Hematopoietic multipotent progenitor cell treated with erythropoietin and hydrocortisone succinate and interleukin-3 and kit ligand, for 6 days (in vitro differentiated cells): ENCODE data around the gene MBNL2.

Source experiments
- DNase-seq: peaks from one replicate; pipeline ENCODE4 v3.0.0-alpha.2; 2015

MBNL2 gene

GRCh38 chr13:97212004-97212403, 10.1 kb upstream of the MBNL2 start:
- no peak for DNase-seq

DNA sequence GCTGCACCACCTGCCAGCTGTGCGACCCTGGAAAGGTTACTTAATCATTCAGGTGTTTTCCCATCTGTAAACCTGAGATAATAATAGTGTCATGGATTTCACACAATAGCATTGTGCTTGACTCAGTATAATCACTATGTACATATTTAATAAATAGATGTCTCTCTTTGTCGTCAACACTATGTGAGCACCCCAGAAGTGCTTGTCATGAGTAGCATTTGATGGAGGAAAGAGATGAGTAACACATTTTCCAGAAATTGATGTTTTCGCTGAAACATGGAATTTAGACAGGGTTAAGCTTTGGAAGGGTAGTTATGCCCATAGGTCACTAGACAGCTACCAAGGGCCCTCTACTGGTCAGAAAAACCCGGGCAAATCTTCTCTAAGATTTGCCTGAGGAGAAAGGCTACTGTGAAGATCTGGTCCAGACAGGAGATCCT, 9.5 kb upstream of the MBNL2 start:
- DNase-seq, result peak; percentile 66

DNA sequence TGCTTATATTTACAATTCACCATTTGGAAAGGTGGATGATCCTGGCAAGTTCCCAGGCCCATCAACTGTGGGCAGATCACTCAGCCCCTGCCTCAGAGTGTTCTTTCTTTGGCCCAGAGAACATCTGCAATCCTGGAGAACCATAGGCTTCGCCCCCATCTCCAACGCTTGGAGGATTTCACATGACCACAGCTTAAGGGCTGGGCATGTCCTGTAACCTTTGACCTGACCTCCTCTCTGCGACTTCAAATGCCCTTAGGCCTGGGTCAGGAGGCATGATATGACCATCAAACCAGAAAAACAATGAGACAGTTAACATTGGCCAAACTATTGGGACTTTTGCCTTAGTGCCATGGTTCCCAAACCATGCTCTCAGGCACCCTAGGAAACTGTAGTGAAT, 7.2 kb upstream of the MBNL2 start:
- DNase-seq, result no peak

GRCh38 chr13:97215325-97215724, 6.8 kb upstream of the MBNL2 start:
- DNase-seq, result no peak

GRCh38 chr13:97219226-97219625, 2.9 kb upstream of the MBNL2 start:
- DNase-seq, result no peak

DNA sequence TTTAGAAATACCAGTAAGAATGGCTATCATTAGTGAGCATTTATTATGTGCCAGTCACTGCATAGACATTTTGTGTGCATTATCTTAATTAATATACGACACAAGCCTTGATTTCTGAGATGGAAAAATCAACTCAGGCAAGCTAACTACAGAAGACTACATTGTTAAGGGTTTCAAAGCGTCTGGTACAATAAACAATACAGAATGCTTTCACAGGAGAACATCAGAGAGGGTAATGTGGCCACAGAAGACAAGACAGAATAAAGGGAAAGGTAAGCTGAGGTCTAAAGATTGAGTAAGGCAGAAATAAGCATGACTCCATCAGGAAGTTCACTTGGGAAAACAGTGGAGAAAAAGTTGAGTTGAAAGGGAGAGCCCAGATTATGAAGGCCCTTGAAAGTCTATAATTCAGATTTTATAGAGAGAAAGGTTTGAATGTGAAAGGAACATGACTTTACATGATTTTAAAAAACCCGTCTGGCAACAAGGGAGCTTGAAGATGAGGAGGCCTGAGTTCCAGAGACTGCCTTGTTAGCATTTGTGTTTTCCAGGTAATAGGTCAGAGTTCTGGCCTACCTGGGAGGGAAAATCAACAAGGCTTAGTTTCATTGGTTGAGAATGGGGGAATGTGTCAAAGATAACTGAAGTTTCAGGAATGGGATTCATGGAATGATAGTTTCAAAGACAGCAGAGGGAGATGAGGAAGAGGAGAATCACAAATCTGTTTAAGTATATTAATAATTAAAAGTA, 1.8 kb upstream of the MBNL2 start:
- no peak for DNase-seq

GRCh38 chr13:97221046-97221445, 1.1 kb upstream of the MBNL2 start:
- no peak for DNase-seq

- DNase-seq, result no peak
Observed at GRCh38 chr13:97221466-97221865, 667 bp upstream of the MBNL2 start.

DNA sequence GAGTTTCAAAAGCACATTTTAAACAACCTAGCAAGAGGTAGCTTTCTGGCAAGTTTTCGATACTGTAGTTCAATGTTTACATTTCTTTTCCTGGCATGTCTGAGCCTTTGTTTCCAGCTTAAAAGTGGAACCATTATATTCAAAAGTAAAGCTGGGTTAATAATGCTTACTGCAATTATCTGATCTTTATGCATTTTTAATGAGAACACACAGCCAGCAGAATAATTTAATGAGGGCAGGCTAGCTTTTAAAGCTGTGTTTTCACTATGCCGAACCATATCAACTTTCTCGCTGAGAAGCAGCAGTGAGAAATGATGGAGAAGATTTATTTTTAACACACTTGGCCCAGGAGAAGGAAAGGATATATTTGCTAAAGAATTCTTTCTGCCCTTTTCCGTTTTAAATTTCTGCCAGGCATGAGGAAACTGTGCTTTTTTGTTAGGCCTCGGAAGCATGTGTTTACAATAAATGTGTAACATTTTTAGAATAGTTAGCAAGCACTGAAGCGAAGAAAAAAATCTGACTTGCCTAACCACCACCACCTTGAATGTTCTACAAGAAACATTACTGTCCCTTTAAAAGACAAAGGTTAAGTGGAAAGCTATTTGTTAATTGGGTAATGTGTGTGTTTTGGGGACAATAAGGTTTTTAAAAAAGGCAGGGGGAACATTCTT, 1.0 kb downstream of the MBNL2 start:
- DNase-seq, result peak; percentile 17

DNA sequence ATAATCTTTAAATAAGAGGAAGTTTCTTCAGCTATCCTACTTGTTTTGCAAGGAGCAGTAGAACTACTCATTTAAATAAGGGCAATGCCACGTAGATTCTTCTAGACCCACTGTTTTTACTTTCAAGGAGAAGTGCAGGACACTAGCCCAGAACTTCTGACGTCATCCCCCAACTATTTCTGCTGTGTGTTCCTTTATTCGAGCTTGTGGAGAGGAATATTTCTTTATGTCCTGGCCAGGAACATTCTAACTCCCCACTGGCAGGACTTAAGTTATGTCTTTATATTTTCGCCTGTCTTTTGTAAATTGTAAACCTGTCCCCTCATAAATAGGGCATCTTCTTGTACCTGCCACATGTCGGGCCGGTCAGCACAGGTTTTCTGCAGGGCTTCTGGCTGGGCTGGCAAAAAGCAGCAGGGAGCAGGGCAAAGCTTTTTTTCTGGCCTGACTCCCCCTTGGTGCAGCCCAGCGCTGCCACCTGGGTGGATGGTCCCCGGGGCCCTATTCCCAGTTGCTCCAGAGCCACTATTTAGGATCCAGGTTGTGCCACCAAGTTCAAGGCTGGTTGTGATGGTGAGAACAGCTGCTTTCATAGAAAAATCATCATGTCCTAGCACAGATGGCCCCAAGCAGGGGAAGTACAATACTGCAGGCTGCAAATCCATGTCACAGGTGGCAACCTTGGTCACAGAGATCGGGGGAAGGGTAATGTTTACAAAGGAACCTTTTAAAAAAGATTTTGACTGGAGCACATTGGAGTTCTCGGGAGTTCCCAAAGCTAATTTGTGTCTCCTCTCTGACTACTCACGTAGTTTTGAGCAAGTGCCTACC, 1.8 kb downstream of the MBNL2 start:
- DNase-seq, result peak; percentile 74

- peak; percentile 30 for DNase-seq
Observed at GRCh38 chr13:97224544-97225300, 2.6 kb downstream of the MBNL2 start.

- no peak for DNase-seq
Observed at GRCh38 chr13:97225533-97225932, 3.4 kb downstream of the MBNL2 start.

DNA sequence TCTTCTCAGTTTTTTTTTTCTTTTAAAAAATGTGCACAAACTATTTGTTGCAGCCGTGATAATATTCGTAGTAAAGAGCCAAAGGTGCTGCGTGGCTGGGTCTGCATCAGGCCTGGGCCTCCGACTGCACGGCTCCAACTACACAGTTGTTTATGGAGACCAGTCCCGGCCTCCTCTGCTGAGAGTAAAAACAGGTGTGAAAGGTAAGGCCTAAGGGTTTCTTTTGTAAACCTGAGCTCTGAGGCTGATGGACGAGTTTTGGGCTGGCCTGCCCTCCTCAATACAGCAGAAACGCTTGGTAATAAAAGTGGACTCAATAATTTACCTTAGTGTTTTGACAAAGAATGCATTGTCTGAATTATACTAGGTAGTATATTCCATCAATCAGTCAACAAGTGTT, 3.9 kb downstream of the MBNL2 start:
- DNase-seq, result no peak

GRCh38 chr13:97226788-97227627, 4.9 kb downstream of the MBNL2 start:
- DNase-seq, result peak; percentile 90

DNA sequence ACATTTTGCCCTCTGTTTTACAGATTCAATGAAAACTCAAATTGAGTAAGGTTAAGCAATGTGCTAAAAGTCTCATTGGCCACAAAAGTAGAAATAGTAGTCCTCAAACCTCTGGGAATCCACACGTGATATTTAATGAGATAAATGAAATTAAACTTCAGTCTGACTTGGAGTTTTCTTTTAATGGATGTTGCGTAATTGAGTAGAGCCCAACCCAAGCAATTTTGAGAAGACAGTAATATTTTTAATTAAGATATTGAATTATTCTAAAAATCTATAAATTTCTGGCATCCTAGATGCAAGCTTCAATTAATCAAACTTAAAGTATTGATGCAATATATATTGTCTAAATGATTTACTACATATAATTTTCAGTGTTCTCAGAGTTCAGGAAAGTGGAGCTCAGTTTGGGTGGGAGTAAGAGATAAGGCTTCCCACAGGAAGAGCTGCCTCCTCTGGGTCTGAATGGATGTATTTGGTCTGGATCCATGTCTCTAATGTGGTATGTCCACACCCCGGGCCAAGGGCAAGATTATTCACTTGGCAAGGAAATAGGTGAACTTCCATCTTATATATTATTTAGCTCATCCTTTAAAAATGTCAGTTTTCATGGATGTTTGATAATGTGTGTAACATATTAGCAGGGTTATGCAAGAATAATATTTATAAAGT, 6.9 kb downstream of the MBNL2 start:
- DNase-seq, result no peak

DNA sequence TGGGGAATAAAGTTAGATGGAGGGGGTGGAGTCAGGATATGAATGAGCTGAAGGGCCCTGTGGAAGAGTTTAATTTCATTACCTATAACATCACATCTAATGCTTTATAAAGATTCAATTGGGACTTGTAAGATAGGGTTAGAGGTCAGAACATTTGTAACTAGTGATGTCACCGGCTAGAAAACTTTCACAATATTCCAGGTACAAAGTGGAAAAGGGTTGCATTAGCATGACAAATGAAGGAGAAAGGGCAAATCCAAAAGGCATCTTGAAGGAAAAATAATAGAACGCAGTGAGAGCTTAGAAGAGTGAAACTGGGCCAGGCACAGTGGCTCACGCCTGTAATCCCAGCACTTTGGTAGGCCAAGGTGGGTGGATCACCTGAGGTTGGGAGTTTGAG, 7.6 kb downstream of the MBNL2 start:
- DNase-seq, result no peak

DNA sequence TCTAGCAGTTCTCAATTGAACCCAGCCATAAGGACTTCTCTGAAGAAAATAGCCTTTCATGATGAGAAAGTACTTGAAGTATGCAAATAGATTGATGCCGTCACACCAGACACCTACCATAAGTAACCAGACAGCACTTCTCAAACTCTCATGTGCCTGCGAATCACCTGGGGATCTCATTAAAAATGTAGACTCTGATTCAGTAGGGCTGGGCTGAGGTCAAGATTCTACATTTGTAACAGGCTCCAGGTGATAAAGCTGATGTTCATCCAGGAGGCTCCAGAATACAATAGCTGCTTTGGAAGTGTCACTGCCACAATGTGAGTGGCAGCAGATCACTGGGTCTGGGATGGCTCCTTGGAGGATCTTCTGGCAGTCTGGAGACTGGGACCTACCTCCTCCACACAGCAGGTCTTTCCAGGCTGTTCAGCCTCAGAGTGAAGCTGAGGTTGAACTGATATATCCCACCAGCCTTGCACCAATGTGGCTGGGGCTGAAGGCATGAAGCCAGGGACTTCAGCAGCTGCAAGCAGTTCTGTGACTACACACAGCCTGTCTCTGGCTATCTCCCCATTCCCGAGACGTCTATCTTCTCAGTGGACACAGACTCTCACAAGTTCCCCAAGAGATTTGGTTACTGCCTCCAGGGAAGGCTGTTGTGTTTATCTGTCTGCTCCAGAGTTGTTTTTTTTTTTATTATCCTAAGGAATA, 9.1 kb downstream of the MBNL2 start:
- no peak for DNase-seq

GRCh38 chr13:97231829-97232196, 9.7 kb downstream of the MBNL2 start:
- DNase-seq, result no peak

- no peak for DNase-seq
Observed at GRCh38 chr13:97233499-97233898, 11.4 kb downstream of the MBNL2 start.

DNA sequence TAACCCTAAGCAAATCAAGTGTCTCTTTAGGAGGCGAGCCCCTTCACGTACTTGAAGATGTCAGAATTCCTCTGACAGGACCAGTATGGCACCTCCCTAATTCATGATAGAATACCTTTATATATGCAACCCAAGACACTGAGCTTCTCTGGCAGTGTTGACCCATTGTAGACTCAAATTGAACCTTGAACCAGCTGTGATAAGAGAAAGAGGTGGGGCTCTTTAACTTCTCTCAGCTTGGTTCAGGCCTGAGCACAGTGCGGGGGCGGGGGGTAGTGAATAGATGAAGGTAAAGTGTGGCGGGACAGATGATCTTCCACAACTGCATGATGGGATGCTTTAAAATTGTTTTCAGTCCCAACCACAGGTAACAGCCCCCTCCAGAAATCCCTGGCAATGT, 12.1 kb downstream of the MBNL2 start:
- no peak for DNase-seq

DNA sequence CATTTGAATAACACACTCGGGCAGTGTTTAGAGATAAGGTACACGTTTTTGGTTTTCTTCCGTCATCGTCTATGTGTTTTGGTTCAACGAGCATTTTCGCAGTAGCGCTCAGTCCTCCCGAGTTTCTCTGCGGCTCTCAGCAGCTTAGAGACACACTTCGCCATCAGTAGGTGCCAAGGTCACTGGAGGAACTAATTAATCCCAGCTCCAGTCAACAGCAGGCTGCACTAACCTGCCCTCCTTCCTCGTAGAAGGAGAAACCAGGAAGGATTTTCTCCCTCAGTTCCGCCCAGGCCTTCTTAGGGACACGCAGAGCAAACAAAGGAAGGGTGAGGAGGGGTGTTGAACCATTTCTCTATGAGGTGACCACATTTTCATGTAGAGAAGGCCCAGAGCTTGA, 12.6 kb downstream of the MBNL2 start:
- no peak for DNase-seq
